ENCODE measurements around the gene GPC6.

Gene GPC6

DNA sequence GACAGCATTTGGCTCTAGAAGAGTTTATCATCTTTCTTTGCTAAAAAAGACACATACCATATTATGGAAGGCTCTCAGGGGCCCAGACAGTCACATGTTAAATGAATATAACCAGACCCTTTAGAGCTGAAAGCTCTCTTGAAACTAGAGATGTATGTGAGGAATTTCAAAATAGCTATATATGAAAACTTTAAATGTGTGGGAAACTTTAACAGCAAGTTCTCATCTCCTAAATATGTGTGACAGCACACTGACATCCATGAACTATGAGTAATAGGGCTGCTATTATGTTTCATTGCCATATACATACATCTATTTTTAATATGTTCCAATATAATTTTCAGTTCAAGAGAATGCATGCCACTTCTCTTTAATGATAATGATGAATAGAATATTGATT lies 509.5 kb downstream of the GPC6 start:
- Histone ChIP-seq H3K4me1 (ENCODE audit: control insufficient read depth in 1 of 2, insufficient read depth in 2 of 2, low read length in 2 of 2) (no peaks in the 10 kb centered on the region), H3K27ac (ENCODE audit: low read depth, low read length) (no peak overlapping the region), H3K27me3 (ENCODE audit: control insufficient read depth in 1 of 2, insufficient read depth in 2 of 2, low read length in 2 of 2) (no peaks in the 10 kb centered on the region), H3K36me3 (ENCODE audit: control insufficient read depth in 1 of 2, insufficient read depth in 2 of 2, low read length in 2 of 2) (no peaks in the 10 kb centered on the region), H3K9me3 (ENCODE audit: control insufficient read depth in 1 of 2, low read length in 2 of 2) (no peaks in the 10 kb centered on the region), H3K4me3 (ENCODE audit: low read depth in 1 of 2, low read length in 2 of 2) (no peak overlapping the region), H3K9ac (ENCODE audit: low read depth in 1 of 2, low read length in 2 of 2) (no peak overlapping the region)

DNA sequence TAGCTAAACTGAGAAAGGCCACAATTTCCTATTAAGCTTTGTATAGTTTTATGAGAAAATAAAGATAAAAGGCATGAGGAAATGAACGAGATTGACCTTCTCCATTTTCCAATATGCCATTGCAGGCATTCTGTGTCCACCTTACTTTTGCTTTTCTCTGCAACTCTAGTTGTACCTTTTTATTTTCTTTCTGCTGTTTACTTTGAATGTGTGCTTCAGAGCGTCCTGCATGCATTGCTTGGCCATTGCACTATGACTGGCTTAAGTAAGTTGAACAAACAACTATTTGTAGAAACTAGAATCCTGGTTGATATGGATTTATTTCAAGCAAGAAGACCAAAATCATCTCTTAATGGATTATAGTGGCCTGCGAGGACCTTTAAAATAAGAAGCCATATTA lies 510.3 kb downstream of the GPC6 start:
- Histone ChIP-seq H3K4me1 (ENCODE audit: control insufficient read depth in 1 of 2, insufficient read depth in 2 of 2, low read length in 2 of 2) (no peaks in the 10 kb centered on the region), H3K27me3 (ENCODE audit: control insufficient read depth in 1 of 2, insufficient read depth in 2 of 2, low read length in 2 of 2) (no peaks in the 10 kb centered on the region), H3K9me3 (ENCODE audit: control insufficient read depth in 1 of 2, low read length in 2 of 2) (no peaks in the 10 kb centered on the region), H3K4me3 (ENCODE audit: low read depth in 1 of 2, low read length in 2 of 2) (no peak overlapping the region), H3K9ac (ENCODE audit: low read depth in 1 of 2, low read length in 2 of 2) (no peak overlapping the region), H3K36me3 (ENCODE audit: control insufficient read depth in 1 of 2, insufficient read depth in 2 of 2, low read length in 2 of 2) (no peaks in the 10 kb centered on the region), H3K27ac (ENCODE audit: low read depth, low read length) (no peak overlapping the region)

DNA sequence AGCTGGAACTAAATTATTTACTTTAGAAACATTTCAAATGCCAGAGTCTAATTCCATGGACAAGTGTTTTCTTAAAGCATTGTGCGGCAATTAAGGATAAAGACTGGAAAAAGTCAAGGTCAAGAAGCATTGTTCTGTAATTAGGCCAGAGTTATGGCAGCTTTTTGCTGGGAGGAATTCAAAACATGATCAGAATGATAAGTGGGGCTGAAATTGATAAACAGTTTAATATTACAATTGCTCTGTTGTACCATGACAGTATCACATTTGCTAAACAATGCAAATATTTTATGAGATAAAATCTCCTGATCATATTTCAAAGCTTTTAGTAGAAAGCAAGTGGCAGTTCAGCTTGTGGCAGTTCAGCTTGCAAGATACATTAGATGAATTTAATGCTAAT lies 513.7 kb downstream of the GPC6 start:
- peaks cover 0 to 2% of the 10 kb centered on the region in 2 donors for H3K9me3 ChIP-seq (ENCODE audit: control insufficient read depth in 1 of 2, low read length in 2 of 2)
- H3K4me3 ChIP-seq (ENCODE audit: low read depth in 1 of 2, low read length in 2 of 2), result no peak overlapping the region
- H3K27ac ChIP-seq (ENCODE audit: low read depth, low read length), result no peak overlapping the region
- H3K27me3 ChIP-seq (ENCODE audit: control insufficient read depth in 1 of 2, insufficient read depth in 2 of 2, low read length in 2 of 2), result no peaks in the 10 kb centered on the region
- H3K36me3 ChIP-seq (ENCODE audit: control insufficient read depth in 1 of 2, insufficient read depth in 2 of 2, low read length in 2 of 2), result no peaks in the 10 kb centered on the region
- no peaks in the 10 kb centered on the region for H3K4me1 ChIP-seq (ENCODE audit: control insufficient read depth in 1 of 2, insufficient read depth in 2 of 2, low read length in 2 of 2)
- no peak overlapping the region for H3K9ac ChIP-seq (ENCODE audit: low read depth in 1 of 2, low read length in 2 of 2)

DNA sequence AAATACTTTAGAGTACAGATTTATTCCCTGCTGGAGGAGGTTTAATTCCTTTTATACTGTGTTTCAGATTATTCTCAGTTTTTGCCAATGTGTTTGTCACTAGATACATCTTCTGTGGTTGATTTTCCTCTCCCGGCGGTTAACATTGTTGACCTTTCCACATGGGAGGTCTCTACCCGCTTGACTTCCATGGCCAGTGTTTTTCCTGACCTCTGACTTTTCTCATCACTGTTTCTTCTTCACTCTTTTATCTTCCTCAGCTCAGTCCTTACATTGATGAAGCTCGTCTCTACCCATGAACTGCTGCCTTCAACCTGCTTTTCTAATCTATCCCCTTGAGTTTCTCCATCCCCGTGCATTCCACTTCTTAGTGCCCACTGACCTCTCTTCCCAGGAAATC lies 517.4 kb downstream of the GPC6 start:
- Histone ChIP-seq H3K27me3 (ENCODE audit: control insufficient read depth in 1 of 2, insufficient read depth in 2 of 2, low read length in 2 of 2) (no peaks in the 10 kb centered on the region), H3K36me3 (ENCODE audit: control insufficient read depth in 1 of 2, insufficient read depth in 2 of 2, low read length in 2 of 2) (no peaks in the 10 kb centered on the region), H3K9ac (ENCODE audit: low read depth in 1 of 2, low read length in 2 of 2) (no peak overlapping the region), H3K4me1 (ENCODE audit: control insufficient read depth in 1 of 2, insufficient read depth in 2 of 2, low read length in 2 of 2) (no peaks in the 10 kb centered on the region), H3K27ac (ENCODE audit: low read depth, low read length) (no peak overlapping the region), H3K9me3 (ENCODE audit: control insufficient read depth in 1 of 2, low read length in 2 of 2) (peaks cover 0 to 2% of the 10 kb centered on the region in 2 donors), H3K4me3 (ENCODE audit: low read depth in 1 of 2, low read length in 2 of 2) (no peak overlapping the region)

DNA sequence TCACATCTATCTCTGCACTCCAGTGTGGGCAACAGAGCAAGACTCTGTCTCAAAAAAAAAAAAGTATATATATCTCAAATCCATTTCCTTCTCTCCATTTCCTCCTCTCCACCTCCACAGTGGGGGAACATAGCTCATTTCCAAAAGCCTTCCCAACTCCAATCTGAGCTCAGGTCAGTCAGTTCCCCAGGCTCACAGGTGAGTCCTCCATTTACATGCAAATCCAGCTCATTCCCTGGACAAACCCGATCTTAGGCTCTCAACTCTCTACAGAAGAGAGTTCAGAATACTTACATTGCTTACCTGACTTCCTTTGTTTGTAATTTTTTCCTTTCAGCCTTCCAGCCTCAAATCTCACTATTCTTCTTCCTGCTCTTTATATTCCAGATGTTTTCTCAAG lies 518.3 kb downstream of the GPC6 start:
- Histone ChIP-seq H3K36me3 (ENCODE audit: control insufficient read depth in 1 of 2, insufficient read depth in 2 of 2, low read length in 2 of 2) (no peaks in the 10 kb centered on the region), H3K4me1 (ENCODE audit: control insufficient read depth in 1 of 2, insufficient read depth in 2 of 2, low read length in 2 of 2) (no peaks in the 10 kb centered on the region), H3K27ac (ENCODE audit: low read depth, low read length) (no peak overlapping the region), H3K4me3 (ENCODE audit: low read depth in 1 of 2, low read length in 2 of 2) (no peak overlapping the region), H3K9ac (ENCODE audit: low read depth in 1 of 2, low read length in 2 of 2) (no peak overlapping the region), H3K9me3 (ENCODE audit: control insufficient read depth in 1 of 2, low read length in 2 of 2) (peaks cover 0 to 2% of the 10 kb centered on the region in 2 donors), H3K27me3 (ENCODE audit: control insufficient read depth in 1 of 2, insufficient read depth in 2 of 2, low read length in 2 of 2) (no peaks in the 10 kb centered on the region)

DNA sequence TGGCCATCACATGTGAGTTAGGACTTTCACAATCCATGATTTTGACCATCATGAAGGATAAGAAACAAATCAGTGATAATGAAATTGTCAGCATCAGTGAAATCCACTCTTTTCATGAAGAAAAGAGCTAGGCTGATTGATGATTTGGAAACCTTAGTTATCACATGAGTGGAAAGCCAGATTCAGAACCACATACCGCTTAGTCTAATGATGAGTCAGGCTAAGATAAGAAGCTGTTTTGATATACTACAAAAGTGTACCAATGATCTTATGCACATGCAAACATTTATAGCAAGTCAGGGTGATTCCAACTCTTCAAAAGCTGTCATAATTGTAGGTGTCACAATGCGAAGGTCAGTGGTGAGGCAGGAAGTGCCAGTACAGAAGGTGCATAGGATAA lies 519.3 kb downstream of the GPC6 start:
- H3K4me3 ChIP-seq (ENCODE audit: low read depth in 1 of 2, low read length in 2 of 2), result no peak overlapping the region
- no peak overlapping the region for H3K27ac ChIP-seq (ENCODE audit: low read depth, low read length)
- H3K36me3 ChIP-seq (ENCODE audit: control insufficient read depth in 1 of 2, insufficient read depth in 2 of 2, low read length in 2 of 2), result no peaks in the 10 kb centered on the region
- peaks cover 0 to 2% of the 10 kb centered on the region in 2 donors for H3K9me3 ChIP-seq (ENCODE audit: control insufficient read depth in 1 of 2, low read length in 2 of 2)
- H3K9ac ChIP-seq (ENCODE audit: low read depth in 1 of 2, low read length in 2 of 2), result no peak overlapping the region
- no peaks in the 10 kb centered on the region for H3K4me1 ChIP-seq (ENCODE audit: control insufficient read depth in 1 of 2, insufficient read depth in 2 of 2, low read length in 2 of 2)
- H3K27me3 ChIP-seq (ENCODE audit: control insufficient read depth in 1 of 2, insufficient read depth in 2 of 2, low read length in 2 of 2), result no peaks in the 10 kb centered on the region

DNA sequence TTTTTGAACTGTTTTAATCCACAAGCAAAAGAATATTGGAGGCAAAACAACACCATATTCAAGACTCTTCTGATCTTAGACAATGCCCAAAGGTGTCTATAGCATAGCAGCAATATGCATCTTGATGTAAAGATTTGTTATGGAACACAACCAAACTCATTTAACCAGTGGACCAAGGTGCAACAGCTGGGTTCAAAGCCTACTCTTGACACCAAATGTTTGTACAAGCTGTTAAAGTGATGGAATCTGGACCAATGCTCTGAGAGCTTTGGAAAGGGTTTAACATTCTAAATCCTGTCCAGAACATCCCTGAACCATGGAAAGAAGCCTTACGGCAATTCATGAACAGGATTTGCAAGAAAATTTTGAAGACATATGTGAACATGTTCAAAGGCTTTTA lies 520.0 kb downstream of the GPC6 start:
- H3K9me3 ChIP-seq (ENCODE audit: control insufficient read depth in 1 of 2, low read length in 2 of 2), result peaks cover 0 to 2% of the 10 kb centered on the region in 2 donors
- H3K27me3 ChIP-seq (ENCODE audit: control insufficient read depth in 1 of 2, insufficient read depth in 2 of 2, low read length in 2 of 2), result no peaks in the 10 kb centered on the region
- no peak overlapping the region for H3K27ac ChIP-seq (ENCODE audit: low read depth, low read length)
- H3K4me1 ChIP-seq (ENCODE audit: control insufficient read depth in 1 of 2, insufficient read depth in 2 of 2, low read length in 2 of 2), result no peaks in the 10 kb centered on the region
- no peaks in the 10 kb centered on the region for H3K36me3 ChIP-seq (ENCODE audit: control insufficient read depth in 1 of 2, insufficient read depth in 2 of 2, low read length in 2 of 2)
- no peak overlapping the region for H3K4me3 ChIP-seq (ENCODE audit: low read depth in 1 of 2, low read length in 2 of 2)
- no peak overlapping the region for H3K9ac ChIP-seq (ENCODE audit: low read depth in 1 of 2, low read length in 2 of 2)

DNA sequence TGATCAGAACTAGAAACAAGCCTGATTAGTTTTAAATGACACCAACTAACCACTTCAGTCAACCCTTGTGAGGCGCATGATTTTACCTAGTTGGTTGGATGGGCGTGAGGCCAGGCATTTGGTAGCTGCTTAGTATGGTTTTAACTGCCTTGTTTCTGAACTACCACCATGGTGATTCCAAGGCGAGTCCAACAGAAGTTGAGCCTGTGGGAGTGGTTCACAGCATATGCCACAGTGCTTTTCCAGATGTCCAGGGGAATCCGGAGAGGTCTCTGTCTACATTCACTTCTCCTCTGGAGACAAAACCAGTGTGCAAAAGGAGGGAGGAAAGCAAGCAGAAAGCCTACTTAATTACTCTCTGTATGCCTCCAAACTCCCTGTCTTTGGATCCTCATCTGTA lies 524.1 kb downstream of the GPC6 start:
- Histone ChIP-seq H3K36me3 (ENCODE audit: control insufficient read depth in 1 of 2, insufficient read depth in 2 of 2, low read length in 2 of 2) (no peaks in the 10 kb centered on the region), H3K4me1 (ENCODE audit: control insufficient read depth in 1 of 2, insufficient read depth in 2 of 2, low read length in 2 of 2) (no peaks in the 10 kb centered on the region), H3K9me3 (ENCODE audit: control insufficient read depth in 1 of 2, low read length in 2 of 2) (no peaks in the 10 kb centered on the region), H3K9ac (ENCODE audit: low read depth in 1 of 2, low read length in 2 of 2) (no peak overlapping the region), H3K4me3 (ENCODE audit: low read depth in 1 of 2, low read length in 2 of 2) (no peak overlapping the region), H3K27me3 (ENCODE audit: control insufficient read depth in 1 of 2, insufficient read depth in 2 of 2, low read length in 2 of 2) (no peaks in the 10 kb centered on the region), H3K27ac (ENCODE audit: low read depth, low read length) (no peak overlapping the region)

DNA sequence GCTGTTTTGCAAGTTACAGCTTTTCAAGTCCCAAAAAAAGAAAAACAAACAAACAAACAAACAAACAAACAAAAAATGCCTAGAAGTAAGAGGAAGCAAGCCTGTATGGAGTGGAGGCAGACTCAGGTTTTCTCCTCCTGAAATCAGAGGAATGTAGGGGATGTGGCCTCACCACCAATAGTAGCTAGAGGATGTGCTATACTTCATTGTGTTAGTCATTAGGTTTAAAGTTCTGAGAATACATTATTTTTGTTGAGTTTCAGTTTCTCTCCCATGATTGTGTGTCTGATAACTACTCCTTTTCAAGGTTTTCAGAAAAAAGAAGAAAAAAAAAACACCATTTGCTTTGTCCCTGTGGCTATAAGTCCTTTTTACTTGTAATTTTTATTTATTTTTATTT lies 524.5 kb downstream of the GPC6 start:
- no peak overlapping the region for H3K9ac ChIP-seq (ENCODE audit: low read depth in 1 of 2, low read length in 2 of 2)
- no peaks in the 10 kb centered on the region for H3K4me1 ChIP-seq (ENCODE audit: control insufficient read depth in 1 of 2, insufficient read depth in 2 of 2, low read length in 2 of 2)
- no peak overlapping the region for H3K4me3 ChIP-seq (ENCODE audit: low read depth in 1 of 2, low read length in 2 of 2)
- H3K36me3 ChIP-seq (ENCODE audit: control insufficient read depth in 1 of 2, insufficient read depth in 2 of 2, low read length in 2 of 2), result no peaks in the 10 kb centered on the region
- no peaks in the 10 kb centered on the region for H3K27me3 ChIP-seq (ENCODE audit: control insufficient read depth in 1 of 2, insufficient read depth in 2 of 2, low read length in 2 of 2)
- H3K27ac ChIP-seq (ENCODE audit: low read depth, low read length), result no peak overlapping the region
- no peaks in the 10 kb centered on the region for H3K9me3 ChIP-seq (ENCODE audit: control insufficient read depth in 1 of 2, low read length in 2 of 2)

DNA sequence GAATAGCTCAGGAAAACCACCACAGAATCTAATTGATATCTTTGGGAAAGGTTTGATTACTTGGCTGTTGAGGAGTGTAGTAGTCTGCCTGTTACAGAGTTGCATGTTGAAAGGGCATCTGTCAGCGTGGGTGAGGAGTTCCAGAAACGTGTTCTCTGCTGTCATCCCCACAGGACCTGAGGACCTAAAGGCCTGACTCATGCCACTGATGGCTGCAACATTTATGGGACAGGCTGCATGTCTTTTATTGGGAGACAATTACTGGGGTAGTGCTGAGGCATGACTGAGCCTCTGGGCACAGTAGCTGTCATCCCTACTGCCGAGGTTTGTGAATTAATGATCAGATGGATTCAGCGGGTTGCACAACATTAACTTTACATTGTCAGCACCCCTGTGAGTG lies 525.9 kb downstream of the GPC6 start:
- Histone ChIP-seq H3K9ac (ENCODE audit: low read depth in 1 of 2, low read length in 2 of 2) (no peak overlapping the region), H3K27me3 (ENCODE audit: control insufficient read depth in 1 of 2, insufficient read depth in 2 of 2, low read length in 2 of 2) (no peaks in the 10 kb centered on the region), H3K9me3 (ENCODE audit: control insufficient read depth in 1 of 2, low read length in 2 of 2) (no peaks in the 10 kb centered on the region), H3K4me3 (ENCODE audit: low read depth in 1 of 2, low read length in 2 of 2) (no peak overlapping the region), H3K27ac (ENCODE audit: low read depth, low read length) (no peak overlapping the region), H3K4me1 (ENCODE audit: control insufficient read depth in 1 of 2, insufficient read depth in 2 of 2, low read length in 2 of 2) (no peaks in the 10 kb centered on the region), H3K36me3 (ENCODE audit: control insufficient read depth in 1 of 2, insufficient read depth in 2 of 2, low read length in 2 of 2) (no peaks in the 10 kb centered on the region)

DNA sequence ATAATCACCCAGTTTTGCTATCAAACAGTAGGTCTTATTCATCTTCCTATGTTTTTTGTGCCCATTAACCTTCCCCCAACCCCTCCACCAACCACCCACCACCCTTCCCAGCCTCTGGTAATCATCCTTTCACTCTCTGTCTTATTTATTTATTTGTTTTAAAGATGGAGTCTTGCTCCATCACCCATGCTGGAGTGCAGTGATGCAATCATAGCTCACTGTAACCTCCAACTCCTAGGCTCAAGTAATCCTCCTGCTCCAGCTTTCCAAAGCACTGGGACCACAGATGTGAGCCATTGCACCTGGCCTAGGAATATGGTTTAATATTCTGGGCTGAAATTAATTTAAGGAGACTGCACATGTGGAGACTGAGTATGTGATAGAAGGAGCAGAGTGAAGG lies 527.0 kb downstream of the GPC6 start:
- no peaks in the 10 kb centered on the region for H3K27me3 ChIP-seq (ENCODE audit: control insufficient read depth in 1 of 2, insufficient read depth in 2 of 2, low read length in 2 of 2)
- H3K36me3 ChIP-seq (ENCODE audit: control insufficient read depth in 1 of 2, insufficient read depth in 2 of 2, low read length in 2 of 2), result no peaks in the 10 kb centered on the region
- H3K9me3 ChIP-seq (ENCODE audit: control insufficient read depth in 1 of 2, low read length in 2 of 2), result no peaks in the 10 kb centered on the region
- H3K4me1 ChIP-seq (ENCODE audit: control insufficient read depth in 1 of 2, insufficient read depth in 2 of 2, low read length in 2 of 2), result no peaks in the 10 kb centered on the region
- H3K4me3 ChIP-seq (ENCODE audit: low read depth in 1 of 2, low read length in 2 of 2), result no peak overlapping the region
- no peak overlapping the region for H3K9ac ChIP-seq (ENCODE audit: low read depth in 1 of 2, low read length in 2 of 2)
- H3K27ac ChIP-seq (ENCODE audit: low read depth, low read length), result no peak overlapping the region

Data from duodenal mucosa (tissue), 2 donors.